GM18511 (cell line): ENCODE results near the gene CALM3.
"Not testable (repeated sequence)": the region's sequence is repeated elsewhere in the genome, so short reads cannot be mapped to it uniquely, and the experiment has no call there.

Experiments
- ATAC-seq: cut with Tn5 transposase; IDR thresholded peaks from one replicate; pipeline ENCODE4 v1.9.1; 2021; ENCODE audit warnings: mild to moderate bottlenecking, moderate library complexity; ENCODE audit not compliant: unreplicated experiment

The CALM3 gene

GRCh38 chr19:46601318-46602224 is at the start of gene CALM3:
CALM3 (plus strand) TSS chr19:46601330; CDS start chr19:46601435, 105 bp downstream.
- no peak for ATAC-seq

- ATAC-seq: no peak
Measured at GRCh38 chr19:46552891-46553290, 48.2 kb upstream of the CALM3 start.

GRCh38 chr19:46554161-46554560 is 47.0 kb upstream of the CALM3 start:
- no peak for ATAC-seq

GRCh38 chr19:46555628-46556280 is 45.4 kb upstream of the CALM3 start:
- ATAC-seq: no peak

GRCh38 chr19:46556471-46556870 is 44.7 kb upstream of the CALM3 start:
- not testable (repeated sequence) for ATAC-seq

- no peak for ATAC-seq
Measured at GRCh38 chr19:46559203-46559602, 41.9 kb upstream of the CALM3 start.

- not testable (repeated sequence) for ATAC-seq
Measured at GRCh38 chr19:46559675-46560074, 41.5 kb upstream of the CALM3 start.

- no peak for ATAC-seq
Measured at GRCh38 chr19:46564701-46565100, 36.4 kb upstream of the CALM3 start.

GRCh38 chr19:46571495-46571894 is 29.6 kb upstream of the CALM3 start:
- ATAC-seq: no peak

- ATAC-seq: no peak
Measured at GRCh38 chr19:46573679-46574498, 27.2 kb upstream of the CALM3 start.

- no peak for ATAC-seq
Measured at GRCh38 chr19:46574533-46574932, 26.6 kb upstream of the CALM3 start.

- no peak for ATAC-seq
Measured at GRCh38 chr19:46578450-46578849, 22.7 kb upstream of the CALM3 start.

GRCh38 chr19:46579361-46579879 is 21.7 kb upstream of the CALM3 start:
- no peak for ATAC-seq

GRCh38 chr19:46580247-46580646 is 20.9 kb upstream of the CALM3 start:
- no peak for ATAC-seq

GRCh38 chr19:46585539-46585938 is 15.6 kb upstream of the CALM3 start:
- ATAC-seq: no peak

- ATAC-seq: no peak
Measured at GRCh38 chr19:46586294-46586693, 14.8 kb upstream of the CALM3 start.

GRCh38 chr19:46587861-46588260 is 13.3 kb upstream of the CALM3 start:
- ATAC-seq: no peak

- ATAC-seq: no peak
Measured at GRCh38 chr19:46591254-46591653, 9.9 kb upstream of the CALM3 start.

GRCh38 chr19:46591870-46592269 is 9.3 kb upstream of the CALM3 start:
- no peak for ATAC-seq

- no peak for ATAC-seq
Measured at GRCh38 chr19:46596008-46596407, 5.1 kb upstream of the CALM3 start.

- ATAC-seq: no peak
Measured at GRCh38 chr19:46598372-46598917, 2.7 kb upstream of the CALM3 start.
